Vagina (tissue), 2 donors: ENCODE results near the gene ERGIC1. TPM values are rescaled to one million over a fixed set of nuclear protein-coding genes. Genes with fewer than 3 reads are reported as not detected.

Experiments
- DNase-seq, 2 donors: peaks; one replicate each; pipeline ENCODE4 v3.0.0-alpha.2; 2017; ENCODE audit errors: extremely low spot score in 2 of 2
- H3K27ac ChIP-seq: fragments of 200-600 bp; sonication (generic); one replicate; pipeline ENCODE4 v1.5.1; 2019
- H3K27me3 ChIP-seq: fragments of 200-600 bp; sonication (generic); one replicate; pipeline ENCODE4 v1.5.1; 2019
- H3K36me3 ChIP-seq, 2 donors: fragments of 200-600 bp; sonication (generic); one replicate each; pipeline ENCODE4 v1.5.1; 2017 to 2019
- H3K4me1 ChIP-seq: fragments of 200-600 bp; sonication (generic); one replicate; pipeline ENCODE4 v1.5.1; 2019
- H3K4me3 ChIP-seq, 2 donors: fragments of 200-600 bp; sonication (generic); 1 replicate in 1 of 2; 2 replicates in 1 of 2; pipeline ENCODE4 v1.5.1; 2016 to 2019
- H3K9me3 ChIP-seq: fragments of 200-600 bp; sonication (generic); one replicate; pipeline ENCODE4 v1.5.1; 2019
- POLR2A ChIP-seq, 2 donors: fragments of 450-650 bp; IDR thresholded peaks; one replicate each; pipeline ENCODE4 v1.6.1; 2017; ENCODE audit warnings: antibody characterized with exemption in 2 of 2, mild to moderate bottlenecking in 2 of 2, moderate library complexity in 2 of 2
- POLR2AphosphoS5 ChIP-seq, 2 donors: sonication (generic); formaldehyde crosslinking; IDR thresholded peaks; one replicate each; pipeline ENCODE4 v1.9.0; 2017; ENCODE audit warnings: antibody characterized with exemption in 2 of 2, mild to moderate bottlenecking in 2 of 2, low read depth in 1 of 2; ENCODE audit not compliant: insufficient read depth in 1 of 2
- intact Hi-C: fragments of 100-400 bp; cut with DNase I; formaldehyde crosslinking; loops from one replicate; pipeline ENCODE4 v1.15.1; 2023
- total RNA-seq: library from RNA; depleted of rRNA; stranded (reverse); fragments of >200 nt; gene quantifications from one replicate; pipeline ENCODE4 v1.2.3, GENCODE V29; 2016
- TF ChIP-seq, protein P1 (sequence below), 3 experiments: fragments of 450-650 bp in 2 of 3; fragments of 200-600 bp in 1 of 3; sonication (generic) in 1 of 3; IDR thresholded peaks; one replicate each; pipeline ENCODE4 v1.5.1; 2017 to 2019; ENCODE audit warnings: antibody characterized with exemption in 3 of 3, mild to moderate bottlenecking in 2 of 3, moderate library complexity in 2 of 3

Gene ERGIC1
- total RNA-seq, 1 donor from 2014 or later = 97.2 TPM

DNA sequence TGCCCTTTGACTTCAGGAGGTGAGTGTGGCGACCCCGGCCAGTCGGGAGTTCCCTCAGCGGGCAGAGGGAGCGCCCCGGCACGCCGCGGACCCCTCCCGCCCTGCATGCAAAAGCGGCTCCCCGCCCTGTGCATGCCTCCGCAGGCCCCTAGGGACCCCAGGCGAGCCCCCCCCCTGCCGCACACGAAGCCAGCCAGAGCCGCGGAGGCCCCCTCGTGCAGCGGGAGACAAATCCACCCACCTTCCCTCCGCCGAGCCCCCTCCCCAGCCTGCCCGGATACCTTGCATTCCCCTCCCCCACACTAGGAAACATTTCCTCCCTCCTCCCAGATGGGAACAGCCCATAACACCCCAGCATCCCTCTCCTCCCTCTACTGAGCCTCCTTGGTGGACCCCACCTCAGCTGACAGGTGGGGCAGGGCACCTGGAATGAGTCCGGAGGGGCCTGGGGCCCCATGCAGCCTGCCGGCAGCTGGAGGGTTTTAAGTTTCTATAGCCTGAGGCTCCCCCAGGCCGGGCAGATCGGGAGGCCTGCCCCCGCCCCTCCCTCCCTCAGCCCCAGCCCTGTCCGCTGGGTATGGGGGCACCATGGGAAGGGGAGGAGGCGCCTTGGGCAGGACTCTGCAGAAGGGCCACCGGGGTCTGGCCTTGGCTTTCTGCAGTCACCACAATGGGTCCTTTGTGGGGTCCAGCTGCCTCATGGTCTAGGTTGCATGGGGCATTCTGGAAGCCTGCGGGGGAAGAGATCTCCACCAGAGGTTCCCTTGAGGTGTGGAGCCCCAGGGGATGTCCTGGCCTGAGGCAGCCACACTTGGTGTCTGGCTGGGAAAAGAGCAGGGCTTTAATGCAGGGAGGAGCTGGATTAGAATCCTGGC lies 601 bp downstream of the ERGIC1 start:
- Histone ChIP-seq H3K9me3 (no peaks in the 10 kb centered on the region), H3K4me3 (peak overlapping the region; percentile 89 to 95), H3K27ac (peak overlapping the region; percentile 91), H3K4me1 (peaks cover 47% of the 10 kb centered on the region), H3K36me3 (no peaks in the 10 kb centered on the region), H3K27me3 (no peaks in the 10 kb centered on the region)
- no peak for DNase-seq
- intact Hi-C loops = no loop called here
- TF ChIP-seq, protein P1, sequence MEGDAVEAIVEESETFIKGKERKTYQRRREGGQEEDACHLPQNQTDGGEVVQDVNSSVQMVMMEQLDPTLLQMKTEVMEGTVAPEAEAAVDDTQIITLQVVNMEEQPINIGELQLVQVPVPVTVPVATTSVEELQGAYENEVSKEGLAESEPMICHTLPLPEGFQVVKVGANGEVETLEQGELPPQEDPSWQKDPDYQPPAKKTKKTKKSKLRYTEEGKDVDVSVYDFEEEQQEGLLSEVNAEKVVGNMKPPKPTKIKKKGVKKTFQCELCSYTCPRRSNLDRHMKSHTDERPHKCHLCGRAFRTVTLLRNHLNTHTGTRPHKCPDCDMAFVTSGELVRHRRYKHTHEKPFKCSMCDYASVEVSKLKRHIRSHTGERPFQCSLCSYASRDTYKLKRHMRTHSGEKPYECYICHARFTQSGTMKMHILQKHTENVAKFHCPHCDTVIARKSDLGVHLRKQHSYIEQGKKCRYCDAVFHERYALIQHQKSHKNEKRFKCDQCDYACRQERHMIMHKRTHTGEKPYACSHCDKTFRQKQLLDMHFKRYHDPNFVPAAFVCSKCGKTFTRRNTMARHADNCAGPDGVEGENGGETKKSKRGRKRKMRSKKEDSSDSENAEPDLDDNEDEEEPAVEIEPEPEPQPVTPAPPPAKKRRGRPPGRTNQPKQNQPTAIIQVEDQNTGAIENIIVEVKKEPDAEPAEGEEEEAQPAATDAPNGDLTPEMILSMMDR (IDR thresholded peaks at IDR 0.05) = no peak
- TF ChIP-seq POLR2AphosphoS5 (IDR thresholded peaks at IDR 0.05; ENCODE audit: insufficient read depth in 1 of 2, low read depth in 1 of 2) = peak in 1 of 2 donors; percentile 24
- TF ChIP-seq POLR2A (IDR thresholded peaks at IDR 0.05) = no peak

- H3K4me3 ChIP-seq = peak overlapping the region; percentile 89 to 95
- DNase-seq = no peak
- TF ChIP-seq, protein P1 (IDR thresholded peaks at IDR 0.05) = no peak
- TF ChIP-seq POLR2AphosphoS5 (IDR thresholded peaks at IDR 0.05; ENCODE audit: insufficient read depth in 1 of 2, low read depth in 1 of 2) (no peak), POLR2A (IDR thresholded peaks at IDR 0.05) (no peak)
- no peaks in the 10 kb centered on the region for H3K27me3 ChIP-seq
- no peaks in the 10 kb centered on the region for H3K9me3 ChIP-seq
- peak overlapping the region; percentile 91 for H3K27ac ChIP-seq
- H3K4me1 ChIP-seq = peaks cover 54% of the 10 kb centered on the region
- H3K36me3 ChIP-seq = no peaks in the 10 kb centered on the region
- intact Hi-C loops = no loop called here
Measured at GRCh38 chr5:172835290-172835993, 1.4 kb downstream of the ERGIC1 start.

GRCh38 chr5:172835994-172836356 lies 1.9 kb downstream of the ERGIC1 start:
- intact Hi-C loops = no loop called here
- TF ChIP-seq POLR2AphosphoS5 (IDR thresholded peaks at IDR 0.05; ENCODE audit: insufficient read depth in 1 of 2, low read depth in 1 of 2) (no peak), POLR2A (IDR thresholded peaks at IDR 0.05) (no peak)
- TF ChIP-seq, protein P1 (IDR thresholded peaks at IDR 0.05) = no peak

GRCh38 chr5:172837640-172838039 lies 3.6 kb downstream of the ERGIC1 start:
- no peak for DNase-seq
- TF ChIP-seq POLR2AphosphoS5 (IDR thresholded peaks at IDR 0.05; ENCODE audit: insufficient read depth in 1 of 2, low read depth in 1 of 2) (peak in 1 of 2 donors; percentile 48), POLR2A (IDR thresholded peaks at IDR 0.05) (no peak)
- no peaks in the 10 kb centered on the region for H3K27me3 ChIP-seq
- H3K4me1 ChIP-seq = peaks cover 62% of the 10 kb centered on the region
- H3K9me3 ChIP-seq = no peaks in the 10 kb centered on the region
- intact Hi-C loops = no loop called here
- no peak overlapping the region for H3K4me3 ChIP-seq
- H3K27ac ChIP-seq = peak overlapping the region; percentile 44
- no peaks in the 10 kb centered on the region for H3K36me3 ChIP-seq

More at GRCh38 chr5:172835994-172836356, 1.9 kb downstream of the ERGIC1 start:
- no peaks in the 10 kb centered on the region for H3K36me3 ChIP-seq
- peaks cover 60% of the 10 kb centered on the region for H3K4me1 ChIP-seq
- DNase-seq = no peak
- peak overlapping the region; percentile 91 for H3K27ac ChIP-seq
- no peaks in the 10 kb centered on the region for H3K9me3 ChIP-seq
- H3K27me3 ChIP-seq = no peaks in the 10 kb centered on the region
- H3K4me3 ChIP-seq = peak overlapping the region; percentile 89 to 95

- DNase-seq = no peak
- H3K27me3 ChIP-seq = no peaks in the 10 kb centered on the region
- peak overlapping the region; percentile 44 for H3K27ac ChIP-seq
- no peaks in the 10 kb centered on the region for H3K36me3 ChIP-seq
- intact Hi-C loops = no loop called here
- no peak for TF ChIP-seq POLR2A (IDR thresholded peaks at IDR 0.05)
- no peak for TF ChIP-seq POLR2AphosphoS5 (IDR thresholded peaks at IDR 0.05; ENCODE audit: insufficient read depth in 1 of 2, low read depth in 1 of 2)
- TF ChIP-seq, protein P1 (IDR thresholded peaks at IDR 0.05) = no peak
- H3K4me3 ChIP-seq = no peak overlapping the region
- no peaks in the 10 kb centered on the region for H3K9me3 ChIP-seq
- H3K4me1 ChIP-seq = peaks cover 61% of the 10 kb centered on the region
Measured at GRCh38 chr5:172838151-172838875, 4.3 kb downstream of the ERGIC1 start.
